CD4-positive, alpha-beta T cell treated with Interleukin-15 for 1 hour (primary cell): ENCODE results near the gene GATA3.

Experiments used
- DNase-seq: peaks from one replicate; pipeline ENCODE4 v3.0.0-alpha.2; 2020

The GATA3 gene

DNA sequence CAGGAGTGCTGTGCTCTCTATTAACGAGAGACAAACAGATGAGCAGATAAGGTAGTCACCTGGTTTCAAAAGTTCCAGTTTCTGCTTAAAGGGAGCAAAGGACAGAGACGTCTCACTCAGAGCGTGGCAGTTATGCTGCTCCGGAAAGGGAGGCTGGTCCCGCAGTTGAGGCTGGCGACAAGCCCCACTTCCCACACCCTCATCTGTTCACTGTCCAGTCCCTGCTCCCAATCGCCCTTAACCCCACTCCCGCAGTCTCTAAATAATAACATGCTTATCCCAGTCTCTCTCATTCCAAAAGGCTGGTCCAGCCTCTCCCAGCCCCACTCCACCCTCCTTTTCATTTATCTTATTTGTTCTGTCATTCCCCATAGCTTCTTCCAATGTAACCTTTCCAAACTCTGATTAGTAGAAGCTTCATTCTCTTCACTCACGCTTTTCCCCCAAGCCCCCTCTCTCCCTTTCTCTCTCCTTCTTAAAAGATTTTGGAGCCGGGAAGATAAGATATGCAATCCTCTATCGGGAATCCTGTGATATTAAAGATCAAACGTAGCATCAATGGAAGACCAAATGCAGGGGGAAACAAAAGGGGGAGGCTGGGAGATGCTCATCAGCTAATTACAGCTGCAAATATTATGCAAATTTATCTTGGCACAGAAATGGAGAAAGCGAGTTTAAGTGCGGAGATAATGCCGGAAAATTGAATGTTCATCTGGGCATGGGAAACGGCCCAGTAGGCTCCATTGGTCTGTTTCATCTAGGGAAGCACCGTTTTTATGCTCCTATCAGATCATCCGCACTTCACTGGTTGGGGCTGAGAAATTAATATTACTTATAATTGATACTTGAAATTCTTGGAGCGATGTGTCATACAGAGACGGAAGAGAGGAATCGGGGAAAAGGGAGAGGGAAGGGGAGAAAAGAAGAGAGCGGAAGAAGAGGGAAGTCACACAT, 16.3 kb upstream of the GATA3 start:
- no peak for DNase-seq

DNA sequence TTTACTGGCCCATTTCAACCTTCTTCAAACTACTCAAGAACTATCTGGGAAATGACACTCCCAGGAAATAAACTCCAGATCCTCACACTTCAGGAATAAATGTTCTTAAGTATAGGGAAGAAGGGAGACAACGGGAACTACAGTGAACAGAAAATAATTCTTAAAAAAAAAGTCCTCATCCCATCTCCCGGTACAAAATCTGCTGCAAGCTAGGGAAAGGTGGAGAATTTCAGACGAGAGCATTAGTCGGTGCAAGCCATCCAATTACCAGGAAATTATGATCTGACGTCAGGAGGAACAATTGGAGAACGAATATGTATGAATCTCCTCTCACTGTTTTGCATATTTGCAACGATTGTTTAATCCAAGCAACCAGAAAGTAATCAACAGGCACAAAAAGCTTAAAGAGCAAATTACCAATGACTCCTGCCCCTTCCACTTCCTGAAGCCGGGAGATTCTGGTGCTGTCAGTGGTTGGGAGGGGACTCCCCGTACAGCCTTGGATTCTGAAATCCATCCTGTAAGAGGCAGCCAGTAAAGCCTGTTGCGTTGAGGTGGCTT, 15.1 kb upstream of the GATA3 start:
- no peak for DNase-seq

DNA sequence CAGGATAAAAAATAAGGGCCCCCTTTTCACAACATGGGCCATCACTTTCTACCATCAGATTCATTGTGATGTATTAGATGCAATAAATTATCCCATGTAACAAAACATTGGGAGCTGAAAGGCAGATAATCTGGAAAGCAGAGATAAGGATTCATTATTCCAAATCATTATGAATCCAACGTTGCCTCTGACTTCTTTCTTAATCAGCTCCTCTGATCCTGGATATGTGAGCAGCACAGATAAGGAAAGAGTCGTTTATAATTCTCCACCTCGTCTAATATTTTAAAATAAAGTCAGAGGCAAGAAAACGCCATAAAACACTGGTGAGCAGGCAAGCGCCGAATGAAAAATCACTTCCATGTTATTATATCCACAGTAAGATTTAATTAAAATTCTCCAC, 13.8 kb upstream of the GATA3 start:
- no peak for DNase-seq

- DNase-seq: no peak
These were observed 13.1 kb upstream of the GATA3 start for GRCh38 chr10:8041284-8041991.

DNA sequence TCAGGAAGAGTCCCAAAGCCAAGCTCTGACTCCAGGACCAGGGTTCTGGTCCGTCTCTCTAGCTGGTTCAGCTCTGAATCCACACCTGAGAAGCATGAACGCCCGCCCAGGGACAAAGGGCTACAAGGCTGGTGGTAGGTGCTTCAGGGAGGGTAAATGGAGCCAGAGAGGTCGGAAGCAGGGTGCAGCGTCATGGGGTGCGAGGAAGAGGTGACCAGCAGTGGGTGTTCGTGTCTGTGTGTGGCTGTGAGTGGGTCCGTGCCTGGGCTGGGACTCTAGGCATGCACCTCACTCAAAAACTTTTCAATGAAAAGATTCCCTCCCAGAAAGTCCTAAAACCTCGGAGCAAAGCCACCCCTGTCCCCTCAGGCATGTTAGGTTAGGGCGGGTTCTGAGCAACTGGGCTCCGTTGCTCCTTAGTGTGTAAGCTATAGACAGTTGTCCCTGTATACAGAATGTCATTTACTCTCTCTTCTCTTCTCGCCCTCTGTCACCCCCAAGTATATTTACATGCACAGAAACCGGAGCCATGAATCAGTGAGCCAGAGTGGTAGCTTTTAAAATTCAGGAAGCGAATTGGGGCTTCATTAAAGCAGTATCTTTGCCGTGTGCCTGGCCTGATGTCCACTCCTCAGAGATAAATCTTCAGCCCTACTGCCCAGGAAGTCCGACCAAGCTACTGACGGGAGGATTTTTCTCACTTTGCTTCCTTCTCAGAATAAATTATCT, 12.3 kb upstream of the GATA3 start:
- DNase-seq: no peak

GRCh38 chr10:8042721-8043568, 11.5 kb upstream of the GATA3 start:
- no peak for DNase-seq

- DNase-seq: no peak
These were observed 10.8 kb upstream of the GATA3 start for GRCh38 chr10:8043569-8044306.

DNA sequence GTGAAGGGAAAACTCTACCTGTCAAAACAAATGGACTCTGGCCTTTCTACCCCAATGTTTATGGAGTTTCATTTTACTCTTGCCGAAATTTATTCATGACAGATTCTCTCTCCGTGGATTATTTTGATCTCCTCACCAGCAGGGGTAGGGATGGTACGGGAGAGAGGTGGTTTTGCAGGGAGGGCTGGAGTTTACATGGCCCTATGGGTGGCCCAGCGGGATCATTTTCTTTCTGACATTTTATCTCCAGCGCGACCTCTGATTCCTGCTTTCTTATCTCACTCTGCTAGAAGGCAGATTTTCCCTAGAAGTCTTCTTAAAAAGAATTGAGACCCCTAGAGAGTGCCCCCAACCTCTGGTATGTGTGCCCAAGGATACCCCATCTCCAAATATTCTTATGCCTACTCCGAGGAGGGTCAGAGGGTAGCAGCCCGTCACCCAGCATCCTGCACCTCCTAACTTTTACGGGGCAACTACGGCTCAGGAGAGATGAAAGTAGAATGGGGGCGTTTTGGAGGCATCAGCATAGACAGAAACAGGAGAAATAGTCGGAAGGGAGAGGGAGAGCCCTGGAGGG, 10.1 kb upstream of the GATA3 start:
- no peak for DNase-seq

DNA sequence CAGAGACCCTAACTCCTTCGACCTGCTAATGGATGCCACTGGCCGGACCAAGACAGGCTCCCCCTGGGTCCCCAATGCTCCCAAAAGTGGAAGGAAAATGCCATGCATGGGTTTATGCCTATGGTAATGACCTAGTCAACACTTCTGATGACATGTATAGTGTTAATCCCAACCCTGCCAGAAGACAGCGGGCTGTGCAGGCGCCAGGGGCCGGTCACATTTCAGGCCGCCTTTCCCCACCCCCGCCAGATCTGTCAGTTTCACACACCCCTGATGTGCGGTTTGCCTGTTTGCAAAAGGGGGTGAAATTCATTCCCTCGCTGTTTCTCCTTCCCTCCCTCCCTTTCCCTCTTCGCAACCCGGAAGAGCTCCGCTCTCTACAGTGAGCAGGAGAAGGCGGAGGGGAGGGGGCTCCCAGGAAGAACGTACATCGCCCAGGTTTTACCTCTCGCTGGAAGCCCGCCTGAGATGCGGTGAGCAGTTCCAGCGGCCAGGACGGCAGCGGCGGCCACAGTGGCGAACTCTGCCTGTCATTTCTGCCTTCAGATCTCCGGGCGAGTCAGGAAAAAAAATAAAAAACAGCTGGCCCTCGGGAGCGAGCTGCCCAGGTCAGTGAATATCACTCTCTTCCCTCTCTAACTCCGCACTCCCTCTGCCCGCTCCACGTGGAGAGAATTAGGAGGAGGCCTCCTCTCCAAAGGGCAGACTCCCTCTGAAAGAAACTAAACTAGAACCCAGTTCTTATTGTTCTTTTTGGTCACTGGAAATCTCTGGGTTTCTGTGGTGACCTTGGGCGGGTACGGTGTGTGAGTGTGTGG, 9.4 kb upstream of the GATA3 start:
- no peak for DNase-seq

DNA sequence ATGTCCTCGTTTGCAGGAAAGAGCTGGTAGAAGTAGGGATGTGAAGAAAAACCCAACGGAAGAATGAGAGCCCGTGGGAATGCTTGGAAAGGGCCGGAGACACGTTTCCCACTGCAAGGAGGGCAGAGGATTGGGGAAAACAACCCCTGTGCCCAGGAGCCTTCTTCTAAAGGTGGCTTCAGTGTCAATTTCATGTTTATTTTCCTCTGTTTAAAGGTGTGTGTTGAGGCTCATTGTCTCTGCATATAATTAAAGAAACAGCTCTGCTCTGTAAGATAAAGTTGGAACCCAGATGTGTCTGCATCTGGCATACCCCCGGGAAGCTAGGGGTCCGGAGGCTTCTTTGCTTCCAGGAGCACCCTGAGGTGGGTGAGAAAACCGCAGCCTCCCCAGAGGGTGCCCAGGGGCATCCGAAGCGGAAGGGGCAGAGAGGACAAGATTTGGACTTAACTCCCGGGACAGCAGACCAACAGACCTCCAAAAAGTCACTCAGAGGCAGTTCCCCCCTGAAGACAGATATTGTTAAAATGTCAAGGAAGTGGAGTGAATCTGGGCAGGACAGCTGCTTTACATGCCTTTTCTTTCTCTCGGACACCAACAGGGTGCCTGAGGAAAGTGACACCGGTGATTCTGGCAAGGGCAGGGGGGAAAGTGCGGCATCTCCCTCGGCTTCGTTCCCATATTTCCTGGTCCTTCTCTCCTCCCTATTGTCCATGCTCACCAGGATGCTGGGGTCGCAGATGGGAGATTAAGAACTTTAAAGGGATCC, 8.6 kb upstream of the GATA3 start:
- no peak for DNase-seq

GRCh38 chr10:8047452-8048280, 6.8 kb upstream of the GATA3 start:
- DNase-seq: no peak

DNA sequence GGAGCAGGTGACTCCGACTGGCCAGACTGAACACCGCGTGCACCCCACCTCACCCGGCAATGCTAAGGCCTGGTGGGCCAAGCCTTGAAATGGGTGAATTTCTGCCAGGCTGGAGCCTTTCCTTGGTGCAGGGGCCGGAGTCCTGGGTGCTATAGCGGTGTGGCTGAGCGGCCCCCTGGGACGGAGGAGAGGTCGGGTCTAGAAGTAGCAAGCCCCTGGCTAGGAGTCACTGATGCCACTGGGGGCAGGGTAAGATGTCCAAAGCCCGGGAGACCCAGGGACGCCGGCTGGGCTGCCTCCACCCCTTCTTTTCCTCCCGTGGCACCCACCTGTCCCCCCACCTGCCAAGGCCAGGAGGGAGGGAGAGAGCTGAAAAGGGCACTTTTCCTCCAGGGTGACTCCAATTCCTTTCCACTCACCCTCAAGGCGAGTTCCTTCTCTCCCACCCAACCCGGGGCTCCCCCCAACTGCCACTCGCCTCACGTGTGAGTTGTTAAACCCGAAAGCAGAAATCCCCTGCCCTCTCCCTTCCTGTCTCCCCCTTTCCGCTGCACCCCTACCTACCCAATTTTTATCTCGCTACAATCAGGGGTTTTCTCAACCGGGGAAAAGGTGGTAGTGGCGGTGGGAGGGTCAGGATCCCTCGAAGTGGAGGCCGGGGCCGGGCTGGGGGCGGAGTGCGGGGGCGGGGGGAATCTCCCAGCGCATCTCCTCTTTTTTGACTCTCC, 6.0 kb upstream of the GATA3 start:
- DNase-seq: peak; percentile 67

DNA sequence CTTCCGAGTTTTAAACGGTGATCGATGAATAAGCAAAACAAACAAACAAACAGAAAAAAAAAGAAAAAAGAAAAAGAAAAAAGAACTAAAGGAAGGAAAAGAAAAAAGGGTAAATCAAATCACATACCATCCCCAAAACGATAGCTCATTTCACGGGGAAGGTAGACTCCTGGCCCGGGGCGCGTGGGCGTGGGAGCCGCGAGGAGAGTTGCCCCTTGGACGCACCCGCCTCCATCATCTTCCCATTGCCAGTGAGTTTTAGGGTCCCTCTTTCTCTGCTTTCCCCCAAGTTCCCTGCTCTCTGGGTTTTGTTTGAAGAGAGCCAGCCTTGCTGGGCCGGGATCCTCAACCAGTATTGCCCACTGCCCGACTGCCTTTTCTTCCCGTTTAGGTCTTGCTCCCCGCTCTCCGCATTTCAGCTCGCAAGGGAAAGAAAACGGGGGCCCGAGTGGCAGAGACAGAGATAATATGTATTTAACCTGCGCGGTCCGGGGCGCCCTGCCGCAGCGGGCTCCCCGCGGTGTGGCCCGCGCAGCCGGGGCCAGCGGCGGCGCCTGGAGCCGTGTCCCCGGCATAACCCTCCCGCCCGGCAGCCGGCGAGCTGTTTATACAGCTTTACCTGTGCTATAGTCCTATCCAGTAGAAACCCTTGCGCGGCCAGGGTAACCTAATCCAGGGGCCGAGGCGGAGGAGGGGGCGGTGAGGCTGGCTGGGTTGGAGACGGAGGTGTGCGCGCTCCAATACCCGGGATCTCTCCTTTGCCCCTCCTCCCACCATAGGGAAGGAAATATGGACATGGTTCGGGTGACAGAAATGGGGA, 5.2 kb upstream of the GATA3 start:
- DNase-seq: no peak

DNA sequence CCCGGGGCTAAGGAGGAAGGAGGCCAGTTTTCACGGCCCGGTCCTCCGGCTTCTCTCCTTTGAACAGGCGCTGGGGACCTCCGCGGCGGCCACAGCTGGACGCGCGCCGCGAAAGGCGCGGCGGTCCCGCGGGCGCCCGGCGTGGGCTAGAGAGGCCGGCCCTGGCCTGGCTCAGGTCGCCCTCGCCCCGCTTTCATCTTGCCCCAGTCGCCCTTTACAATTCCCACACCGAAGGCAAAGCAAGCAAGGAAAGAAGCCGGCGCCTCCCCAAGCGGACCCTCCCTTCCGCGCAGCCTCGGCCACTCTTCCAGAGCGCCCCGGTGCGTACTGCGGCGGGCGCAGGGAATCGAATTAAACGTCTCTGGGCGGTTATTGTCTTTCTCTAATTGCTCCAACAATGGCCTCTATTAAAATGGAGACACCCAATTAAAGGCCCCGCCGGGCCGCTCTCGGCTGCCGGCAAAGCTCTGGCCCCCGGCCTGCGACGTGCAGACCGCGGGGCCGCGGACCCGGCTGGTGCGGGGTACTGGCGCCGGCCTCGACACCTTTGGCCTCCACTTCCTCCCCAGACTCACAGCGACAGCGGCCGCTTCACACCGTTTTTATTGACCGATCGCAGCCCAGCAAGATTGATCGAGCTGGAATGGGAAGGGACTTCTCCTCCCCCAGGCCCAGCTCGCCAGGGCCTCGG, 4.5 kb upstream of the GATA3 start:
- DNase-seq: no peak

- no peak for DNase-seq
These were observed 3.9 kb upstream of the GATA3 start for GRCh38 chr10:8050556-8051108.
